Activated CD4-positive, CD25-positive, alpha-beta regulatory T cell treated with anti-CD3 and anti-CD28 coated beads, Interleukin-2, amount 50 U/mL, for 16 hours (primary cell): ENCODE results near the gene DYRK4.
"Not testable (repeated sequence)": the region's sequence is repeated elsewhere in the genome, so short reads cannot be mapped to it uniquely, and the experiment has no call there.

Experiments used
- DNase-seq: peaks from one replicate; pipeline ENCODE4 v3.0.0-alpha.2; 2020; ENCODE audit warnings: low read depth, low spot score

Gene DYRK4

GRCh38 chr12:4562034-4562657 is at the start of gene DYRK4:
DYRK4 (plus strand) TSS chr12:4562208; CDS start chr12:4562246, 38 bp downstream.
- DNase-seq: no peak

GRCh38 chr12:4518106-4518728 is 43.8 kb upstream of the DYRK4 start:
- DNase-seq: no peak

DNA sequence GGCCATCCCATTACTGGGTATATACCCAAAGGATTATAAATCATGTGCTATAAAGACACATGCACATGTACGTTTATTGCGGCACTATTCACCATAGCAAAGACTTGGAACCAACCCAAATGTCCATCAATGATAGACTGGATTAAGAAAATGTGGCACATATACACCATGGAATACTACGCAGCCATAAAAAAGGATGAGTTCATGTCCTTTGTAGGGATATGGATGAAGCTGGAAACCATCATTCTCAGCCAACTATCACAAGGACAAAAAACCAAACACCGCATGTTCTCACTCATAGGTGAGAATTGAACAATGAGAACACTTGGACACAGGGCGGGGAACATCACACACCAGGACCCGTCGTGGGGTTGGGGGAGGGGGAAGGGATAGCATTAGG is 38.6 kb upstream of the DYRK4 start:
- not testable (repeated sequence) for DNase-seq

GRCh38 chr12:4526923-4527546 is 35.0 kb upstream of the DYRK4 start:
- DNase-seq: no peak

- DNase-seq: no peak
These were observed 31.8 kb upstream of the DYRK4 start for GRCh38 chr12:4530160-4530559.

DNA sequence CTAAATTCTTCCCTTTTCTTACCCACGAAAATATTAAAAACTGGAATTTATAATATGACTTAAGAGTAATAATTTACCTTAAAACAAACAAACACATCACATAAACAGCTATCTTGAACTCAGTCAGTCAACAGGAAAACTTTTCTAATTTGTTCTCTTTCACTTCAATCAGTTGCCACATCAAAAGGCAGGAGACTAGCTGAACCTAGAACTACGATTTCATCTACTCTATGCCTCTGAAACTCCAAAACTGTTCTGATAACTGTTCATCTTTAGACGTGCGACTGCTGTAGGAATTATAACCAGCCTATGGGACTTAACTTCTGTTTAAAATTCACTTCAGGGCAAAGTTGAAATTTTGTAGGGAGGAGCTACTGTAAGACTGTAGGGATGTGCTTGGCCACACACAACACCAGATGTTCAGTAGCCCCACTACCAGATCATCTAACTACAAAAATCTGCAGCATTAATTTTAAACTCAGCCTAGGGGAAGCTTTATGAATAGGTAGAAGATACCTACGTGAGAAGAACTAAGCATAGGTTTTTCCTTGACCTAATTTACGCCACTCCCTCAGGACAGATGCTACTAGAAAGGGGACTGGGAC is 30.9 kb upstream of the DYRK4 start:
- DNase-seq: no peak

GRCh38 chr12:4535092-4535491 is 26.9 kb upstream of the DYRK4 start:
- no peak for DNase-seq

DNA sequence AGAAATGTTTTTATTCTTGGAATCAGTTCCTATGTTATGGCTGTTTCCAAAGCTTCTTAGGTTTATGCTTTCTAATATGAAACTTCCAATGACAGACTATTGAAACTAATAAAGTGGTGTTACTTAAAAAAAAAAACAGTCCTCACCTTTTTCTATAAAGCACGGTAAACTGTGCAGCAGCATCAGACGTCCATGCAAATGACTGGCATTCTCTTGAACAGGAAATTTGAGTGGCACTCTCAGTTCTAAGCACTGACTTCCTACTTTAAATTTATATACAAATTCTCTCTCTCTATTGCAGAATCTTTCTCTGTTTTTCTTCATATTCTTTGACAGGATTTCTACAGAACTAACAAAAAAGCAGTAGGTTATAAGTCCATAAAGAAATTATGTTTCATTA is 26.1 kb upstream of the DYRK4 start:
- no peak for DNase-seq

GRCh38 chr12:4538207-4539160 is 23.5 kb upstream of the DYRK4 start, which contains the start of gene RAD51AP1:
RAD51AP1 (plus strand) TSS chr12:4538890; CDS start chr12:4538940, 50 bp downstream.
- peak; percentile 91 for DNase-seq

DNA sequence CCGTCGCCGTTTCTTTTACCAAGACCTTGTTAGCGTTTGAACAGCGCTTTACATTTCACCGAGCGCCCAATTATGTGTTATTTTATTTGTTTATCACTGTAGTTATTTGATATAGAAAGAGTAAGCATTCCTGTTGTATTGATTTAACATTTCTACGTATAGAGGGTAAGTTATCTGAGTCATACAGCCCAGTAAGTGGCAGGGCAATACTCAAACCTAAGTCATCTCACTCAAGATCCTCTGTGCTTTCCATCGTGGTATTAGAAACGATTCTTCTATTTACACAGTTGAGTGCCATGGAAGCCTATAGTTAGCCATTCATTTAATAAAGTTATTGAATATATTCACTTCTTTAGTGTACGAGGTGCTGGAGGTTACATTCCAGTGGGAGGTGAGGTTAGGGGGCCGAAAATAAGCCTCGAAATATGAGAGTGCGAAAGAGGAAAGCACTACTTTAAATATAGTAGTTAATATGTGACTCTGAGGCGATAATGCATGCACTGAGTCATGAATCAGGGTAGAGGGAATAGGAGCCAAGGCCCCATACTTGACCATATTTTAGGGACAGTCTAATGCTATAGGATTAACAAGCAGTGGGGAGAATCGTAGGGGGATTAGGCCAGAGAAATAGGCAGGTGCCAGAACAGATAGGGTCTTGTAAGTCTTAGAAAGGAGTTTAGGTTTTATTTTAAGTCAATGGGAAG is 22.7 kb upstream of the DYRK4 start:
- DNase-seq: no peak

DNA sequence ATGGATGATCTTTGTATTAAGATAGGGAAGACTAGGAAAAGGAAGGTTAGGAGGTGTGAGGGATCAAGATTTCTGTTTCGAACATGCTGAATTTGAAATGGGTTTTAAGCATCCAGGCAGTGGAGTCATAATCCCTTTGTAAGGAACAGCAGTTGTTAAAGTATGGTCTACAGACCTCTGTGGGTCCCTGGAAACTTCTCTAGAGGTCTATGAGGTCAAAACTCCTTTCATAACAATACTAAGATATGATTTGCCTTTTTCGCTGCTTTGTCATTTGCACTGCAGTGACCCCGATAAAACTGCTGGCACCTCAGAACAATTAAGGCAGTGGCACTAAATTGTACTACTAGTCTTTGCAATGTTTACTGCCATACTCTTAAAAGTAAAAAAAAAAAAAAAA is 21.8 kb upstream of the DYRK4 start:
- no peak for DNase-seq

DNA sequence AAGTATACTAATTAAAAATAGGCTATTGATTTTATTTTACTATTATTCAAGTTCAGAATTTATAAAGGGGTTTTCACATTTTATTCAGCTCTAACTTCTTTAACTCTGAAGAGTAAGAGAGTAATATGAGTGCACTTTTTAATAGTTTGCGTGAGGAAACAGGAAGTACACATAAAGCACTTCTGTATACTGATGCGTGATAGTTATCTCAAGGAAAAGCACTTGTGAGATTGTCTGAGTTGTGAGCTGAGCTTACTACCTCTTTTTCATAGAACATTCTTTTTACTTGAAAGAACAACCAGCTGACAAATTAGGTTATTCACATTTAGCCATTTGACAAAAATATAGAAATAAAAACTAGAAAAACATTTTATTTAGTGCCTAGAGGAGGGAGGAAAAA is 21.4 kb upstream of the DYRK4 start:
- no peak for DNase-seq

DNA sequence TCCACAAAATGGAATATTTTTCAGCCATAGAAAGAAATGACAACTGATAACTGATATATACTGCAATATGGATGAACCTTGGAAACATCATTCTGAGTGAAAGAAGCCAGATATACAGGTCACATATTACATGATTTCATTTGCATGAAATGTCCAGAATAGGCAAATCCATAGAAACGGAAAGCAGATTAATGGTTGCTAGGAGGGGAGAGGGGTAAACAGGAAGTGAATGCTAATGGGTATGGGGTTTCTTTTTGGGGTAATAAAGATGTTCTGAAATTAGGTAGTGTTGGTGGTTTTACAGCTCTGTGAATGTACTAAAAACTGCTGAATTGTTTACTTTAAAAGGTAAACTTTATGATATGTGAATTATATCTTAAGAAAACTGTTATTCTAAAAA is 16.8 kb upstream of the DYRK4 start:
- no peak for DNase-seq

- no peak for DNase-seq
These were observed 9.8 kb upstream of the DYRK4 start for GRCh38 chr12:4552191-4552590.

GRCh38 chr12:4553943-4554342 is 8.1 kb upstream of the DYRK4 start:
- DNase-seq: no peak

- no peak for DNase-seq
These were observed 6.2 kb upstream of the DYRK4 start for GRCh38 chr12:4555804-4556203.

- DNase-seq: no peak
These were observed 5.1 kb upstream of the DYRK4 start for GRCh38 chr12:4556735-4557530.

- DNase-seq: no peak
These were observed 4.4 kb upstream of the DYRK4 start for GRCh38 chr12:4557586-4557985.

- DNase-seq: no peak
These were observed 3.8 kb upstream of the DYRK4 start for GRCh38 chr12:4558171-4558570.

GRCh38 chr12:4563336-4563735 is 1.3 kb downstream of the DYRK4 start:
- no peak for DNase-seq
